ENCODE data around the gene TTLL5. TPM values are rescaled to one million over a fixed set of nuclear protein-coding genes. Genes with fewer than 3 reads are reported as not detected.

The TTLL5 gene
- total RNA-seq, 1 donor from 2014 or later, result 15.5 TPM

DNA sequence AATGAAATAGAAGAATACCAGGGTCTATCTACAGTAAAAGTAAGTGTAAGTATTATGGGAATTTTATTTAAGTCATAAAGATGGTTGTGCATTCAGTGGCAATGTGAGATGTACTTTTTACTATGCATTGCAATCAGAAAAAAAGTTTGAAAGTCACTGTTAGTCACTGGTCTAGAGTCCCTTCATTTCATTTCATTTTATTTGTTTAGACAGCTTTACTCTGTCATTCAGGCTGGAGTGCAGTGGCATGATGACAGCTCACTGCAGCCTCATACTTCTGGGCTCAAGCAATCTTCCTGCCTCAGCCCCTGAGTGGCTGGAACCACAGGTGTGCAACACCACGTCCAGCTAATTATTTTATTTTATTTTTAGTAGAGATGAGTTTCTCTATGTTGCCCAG is 278.2 kb downstream of the TTLL5 start:
- Histone ChIP-seq H3K4me3 (ENCODE audit: low read depth, low read length) (no peak overlapping the region), H3K27me3 (ENCODE audit: control insufficient read depth, insufficient read depth, low read length) (no peaks in the 10 kb centered on the region), H3K36me3 (ENCODE audit: control insufficient read depth, insufficient read depth, low read length) (no peaks in the 10 kb centered on the region)
- no peak for FAIRE-seq
- DNase-seq (ENCODE audit: low read depth), result no peak
- TF ChIP-seq, protein P1, sequence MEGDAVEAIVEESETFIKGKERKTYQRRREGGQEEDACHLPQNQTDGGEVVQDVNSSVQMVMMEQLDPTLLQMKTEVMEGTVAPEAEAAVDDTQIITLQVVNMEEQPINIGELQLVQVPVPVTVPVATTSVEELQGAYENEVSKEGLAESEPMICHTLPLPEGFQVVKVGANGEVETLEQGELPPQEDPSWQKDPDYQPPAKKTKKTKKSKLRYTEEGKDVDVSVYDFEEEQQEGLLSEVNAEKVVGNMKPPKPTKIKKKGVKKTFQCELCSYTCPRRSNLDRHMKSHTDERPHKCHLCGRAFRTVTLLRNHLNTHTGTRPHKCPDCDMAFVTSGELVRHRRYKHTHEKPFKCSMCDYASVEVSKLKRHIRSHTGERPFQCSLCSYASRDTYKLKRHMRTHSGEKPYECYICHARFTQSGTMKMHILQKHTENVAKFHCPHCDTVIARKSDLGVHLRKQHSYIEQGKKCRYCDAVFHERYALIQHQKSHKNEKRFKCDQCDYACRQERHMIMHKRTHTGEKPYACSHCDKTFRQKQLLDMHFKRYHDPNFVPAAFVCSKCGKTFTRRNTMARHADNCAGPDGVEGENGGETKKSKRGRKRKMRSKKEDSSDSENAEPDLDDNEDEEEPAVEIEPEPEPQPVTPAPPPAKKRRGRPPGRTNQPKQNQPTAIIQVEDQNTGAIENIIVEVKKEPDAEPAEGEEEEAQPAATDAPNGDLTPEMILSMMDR (IDR thresholded peaks at IDR 0.05; ENCODE audit: insufficient read depth, low read length, severe bottlenecking), result no peak

DNA sequence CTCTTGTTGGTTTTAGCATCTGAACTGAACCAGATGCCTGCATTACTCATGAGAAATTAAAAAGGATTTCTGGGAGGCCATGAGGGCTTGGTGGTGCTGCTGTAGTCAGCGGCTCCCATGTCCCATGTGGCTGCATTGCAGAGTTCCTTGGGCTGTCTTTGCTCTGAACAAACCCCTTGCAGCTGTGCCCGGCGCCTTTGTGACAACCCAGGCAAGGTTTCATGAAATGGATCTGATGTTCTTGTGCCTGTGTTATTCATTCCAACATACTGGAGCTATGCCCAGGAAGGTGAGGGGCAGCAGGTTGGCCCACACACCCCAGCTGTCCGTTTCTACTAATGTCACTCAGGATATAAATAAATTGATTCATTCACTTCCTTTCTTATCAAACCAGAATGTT is 280.0 kb downstream of the TTLL5 start:
- no peaks in the 10 kb centered on the region for H3K36me3 ChIP-seq (ENCODE audit: control insufficient read depth, insufficient read depth, low read length)
- H3K4me3 ChIP-seq (ENCODE audit: low read depth, low read length), result no peak overlapping the region
- DNase-seq (ENCODE audit: low read depth) (no peak), FAIRE-seq (no peak)
- H3K27me3 ChIP-seq (ENCODE audit: control insufficient read depth, insufficient read depth, low read length), result no peaks in the 10 kb centered on the region
- TF ChIP-seq, protein P1 (IDR thresholded peaks at IDR 0.05; ENCODE audit: insufficient read depth, low read length, severe bottlenecking), result no peak

DNA sequence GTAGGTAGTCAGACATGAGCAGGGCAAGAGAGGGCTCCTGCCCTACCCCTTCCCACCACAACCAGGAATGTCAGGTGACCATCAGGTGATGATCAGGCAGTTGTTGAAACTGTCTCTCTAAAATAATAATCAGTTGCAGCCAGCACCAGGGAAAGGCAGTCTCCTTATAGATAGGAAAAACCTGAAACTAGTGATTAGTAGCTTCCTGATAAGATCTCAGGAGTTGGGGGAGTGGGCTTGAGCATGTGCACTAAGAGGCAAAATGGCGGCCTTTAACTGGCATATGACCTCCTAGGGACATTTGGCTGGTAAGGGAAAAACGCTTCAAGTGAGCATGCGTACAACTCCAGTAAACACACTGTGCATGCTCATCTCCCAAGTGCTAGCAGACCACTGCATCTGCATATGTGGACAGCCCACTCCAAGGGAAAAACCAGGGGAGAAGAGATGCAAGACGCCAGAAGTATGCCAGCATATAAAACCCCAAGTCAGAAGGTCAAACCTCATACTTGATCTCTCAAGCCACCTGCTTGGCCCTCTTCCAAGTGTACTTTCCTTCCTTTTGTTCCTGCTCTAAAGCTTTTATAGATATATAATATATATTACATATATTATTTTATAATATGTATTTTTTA is 283.7 kb downstream of the TTLL5 start:
- Histone ChIP-seq H3K27me3 (ENCODE audit: control insufficient read depth, insufficient read depth, low read length) (no peaks in the 10 kb centered on the region), H3K36me3 (ENCODE audit: control insufficient read depth, insufficient read depth, low read length) (no peaks in the 10 kb centered on the region), H3K4me3 (ENCODE audit: low read depth, low read length) (no peak overlapping the region)
- FAIRE-seq (peak; percentile 83), DNase-seq (ENCODE audit: low read depth) (no peak)
- TF ChIP-seq, protein P1 (IDR thresholded peaks at IDR 0.05; ENCODE audit: insufficient read depth, low read length, severe bottlenecking), result no peak

DNA sequence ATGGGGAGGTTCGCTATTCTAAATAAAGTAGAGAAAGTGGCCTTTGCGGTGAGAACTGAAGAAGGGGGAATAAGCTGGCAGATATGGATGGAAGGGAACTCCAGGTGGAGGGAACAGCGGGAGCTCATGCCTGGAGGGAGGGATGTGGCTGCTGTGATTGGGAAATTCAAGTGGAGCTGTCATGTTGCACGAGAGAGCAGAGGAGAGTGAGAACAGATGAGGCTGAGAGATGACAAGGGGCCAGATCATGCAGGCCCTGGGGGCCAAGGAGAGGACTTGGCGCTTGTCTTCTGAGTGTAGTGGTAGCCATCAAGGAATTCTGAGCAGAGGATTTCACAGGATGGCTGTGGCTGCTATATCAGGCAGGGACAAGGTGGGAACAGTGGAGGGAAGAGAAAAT is 285.7 kb downstream of the TTLL5 start:
- Histone ChIP-seq H3K36me3 (ENCODE audit: control insufficient read depth, insufficient read depth, low read length) (no peaks in the 10 kb centered on the region), H3K27me3 (ENCODE audit: control insufficient read depth, insufficient read depth, low read length) (no peaks in the 10 kb centered on the region), H3K4me3 (ENCODE audit: low read depth, low read length) (no peak overlapping the region)
- FAIRE-seq, result no peak
- TF ChIP-seq, protein P1 (IDR thresholded peaks at IDR 0.05; ENCODE audit: insufficient read depth, low read length, severe bottlenecking), result no peak
- no peak for DNase-seq (ENCODE audit: low read depth)

DNA sequence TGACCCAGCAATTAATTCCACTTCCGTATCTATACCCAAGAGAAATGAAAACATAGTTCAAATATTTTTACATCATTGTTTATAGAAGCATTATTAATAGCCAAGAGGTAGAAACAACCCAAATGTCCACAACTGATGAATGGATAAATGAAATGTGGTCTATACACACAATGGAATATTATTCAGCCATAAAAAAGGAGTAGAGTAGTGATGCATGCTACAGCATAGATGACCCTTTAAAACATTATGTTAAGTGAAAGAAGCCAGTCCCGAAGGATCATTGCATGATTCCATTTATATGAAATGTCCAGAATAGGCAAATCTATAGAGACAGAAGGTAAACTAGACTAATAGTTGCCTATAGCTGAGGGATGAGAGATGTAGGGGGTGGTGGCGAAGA is 291.4 kb downstream of the TTLL5 start:
- peaks cover 1% of the 10 kb centered on the region for H3K36me3 ChIP-seq (ENCODE audit: control insufficient read depth, insufficient read depth, low read length)
- DNase-seq (ENCODE audit: low read depth) (no peak), FAIRE-seq (no peak)
- no peaks in the 10 kb centered on the region for H3K27me3 ChIP-seq (ENCODE audit: control insufficient read depth, insufficient read depth, low read length)
- TF ChIP-seq, protein P1 (IDR thresholded peaks at IDR 0.05; ENCODE audit: insufficient read depth, low read length, severe bottlenecking), result no peak
- no peak overlapping the region for H3K4me3 ChIP-seq (ENCODE audit: low read depth, low read length)

DNA sequence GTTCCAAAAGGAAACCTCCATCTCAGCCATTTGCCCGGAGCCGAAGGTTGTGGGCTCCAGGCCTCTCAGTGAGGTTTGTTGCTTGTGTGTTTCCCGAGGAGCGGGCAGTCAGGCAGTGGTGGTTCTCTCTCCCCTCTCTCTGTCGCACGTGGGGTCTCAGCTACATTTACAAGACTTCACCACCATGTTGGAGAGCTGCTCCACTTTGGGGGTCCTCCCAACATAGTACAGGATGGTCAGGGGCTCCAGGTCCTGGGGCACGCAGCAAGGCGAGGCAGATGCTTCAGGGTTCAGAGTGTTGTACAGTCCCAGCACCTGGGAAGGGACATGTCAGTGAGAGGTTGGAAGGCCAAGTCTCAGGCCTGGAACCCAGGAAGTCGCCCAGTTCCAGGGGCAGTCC is 298.0 kb downstream of the TTLL5 start:
- TF ChIP-seq, protein P1 (IDR thresholded peaks at IDR 0.05; ENCODE audit: insufficient read depth, low read length, severe bottlenecking), result no peak
- no peak for DNase-seq (ENCODE audit: low read depth)
- FAIRE-seq, result no peak
- H3K4me3 ChIP-seq (ENCODE audit: low read depth, low read length), result no peak overlapping the region
- peaks cover 1% of the 10 kb centered on the region for H3K36me3 ChIP-seq (ENCODE audit: control insufficient read depth, insufficient read depth, low read length)
- H3K27me3 ChIP-seq (ENCODE audit: control insufficient read depth, insufficient read depth, low read length), result no peaks in the 10 kb centered on the region
